SU-DHL-6 (cell line): Measurements from ENCODE around the gene BICC1.

Experiments
- EZH2phosphoT487 ChIP-seq: fragments of 200-600 bp; sonication (generic), shearing (Covaris generic); conservative IDR thresholded peaks from 2 replicates; pipeline ENCODE4 v1.6.1; 2018; ENCODE audit warnings: mild to moderate bottlenecking, antibody characterized with exemption, low read length, moderate library complexity, mixed read lengths
- TF ChIP-seq, protein P1 (sequence below): fragments of 200-600 bp; sonication (generic); IDR thresholded peaks from one replicate; pipeline ENCODE4 v1.5.1; 2017; ENCODE audit warnings: antibody characterized with exemption, mild to moderate bottlenecking, low read length, moderate library complexity; ENCODE audit not compliant: insufficient read depth, poor library complexity, severe bottlenecking

DNA sequence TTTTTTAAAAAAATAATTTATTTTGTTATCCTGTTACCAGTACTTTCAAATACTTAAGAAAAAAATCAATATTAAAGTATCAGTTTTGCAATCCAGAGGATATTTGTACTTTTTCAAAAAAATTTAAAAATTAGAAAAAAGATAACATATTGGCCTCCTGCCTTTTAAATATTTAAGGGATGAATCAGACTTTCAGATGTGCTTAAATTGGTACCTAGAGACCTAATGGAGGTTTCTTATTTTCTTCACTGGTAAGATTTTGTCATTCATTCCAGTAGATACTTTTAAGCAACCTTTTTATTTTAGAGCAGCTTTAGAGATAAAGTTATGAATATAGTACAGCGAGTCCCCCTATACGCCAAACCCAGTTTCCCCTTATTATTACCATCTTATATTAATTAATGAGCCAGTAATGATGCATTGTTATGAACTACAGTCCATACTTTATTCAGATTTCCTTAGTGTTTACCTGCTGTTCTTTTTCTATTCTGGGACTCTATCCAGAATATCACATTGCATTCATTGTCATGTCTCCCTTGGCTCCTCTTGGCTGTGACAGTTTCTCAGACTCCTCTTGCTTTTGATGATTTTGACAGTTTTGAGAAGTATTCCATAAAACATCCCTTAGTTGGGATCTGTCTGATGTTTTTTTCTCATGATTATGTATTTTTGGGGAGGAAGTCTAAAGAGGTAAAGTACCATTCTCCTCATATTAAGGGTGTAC, 34.2 kb downstream of the BICC1 start:
- TF ChIP-seq, protein P1, sequence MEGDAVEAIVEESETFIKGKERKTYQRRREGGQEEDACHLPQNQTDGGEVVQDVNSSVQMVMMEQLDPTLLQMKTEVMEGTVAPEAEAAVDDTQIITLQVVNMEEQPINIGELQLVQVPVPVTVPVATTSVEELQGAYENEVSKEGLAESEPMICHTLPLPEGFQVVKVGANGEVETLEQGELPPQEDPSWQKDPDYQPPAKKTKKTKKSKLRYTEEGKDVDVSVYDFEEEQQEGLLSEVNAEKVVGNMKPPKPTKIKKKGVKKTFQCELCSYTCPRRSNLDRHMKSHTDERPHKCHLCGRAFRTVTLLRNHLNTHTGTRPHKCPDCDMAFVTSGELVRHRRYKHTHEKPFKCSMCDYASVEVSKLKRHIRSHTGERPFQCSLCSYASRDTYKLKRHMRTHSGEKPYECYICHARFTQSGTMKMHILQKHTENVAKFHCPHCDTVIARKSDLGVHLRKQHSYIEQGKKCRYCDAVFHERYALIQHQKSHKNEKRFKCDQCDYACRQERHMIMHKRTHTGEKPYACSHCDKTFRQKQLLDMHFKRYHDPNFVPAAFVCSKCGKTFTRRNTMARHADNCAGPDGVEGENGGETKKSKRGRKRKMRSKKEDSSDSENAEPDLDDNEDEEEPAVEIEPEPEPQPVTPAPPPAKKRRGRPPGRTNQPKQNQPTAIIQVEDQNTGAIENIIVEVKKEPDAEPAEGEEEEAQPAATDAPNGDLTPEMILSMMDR, result no peak
- no peak for TF ChIP-seq EZH2phosphoT487
